WERI-Rb-1 (cell line): ENCODE data around the gene CCDC70.

Source experiments
- DNase-seq: peaks from one replicate; pipeline ENCODE4 v3.0.0-alpha.2; 2020
- H3K27ac ChIP-seq: fragments of 250-450 bp; sonication (Bioruptor Pico); 2 replicates; pipeline ENCODE4 v1.5.1; 2020; ENCODE audit warnings: mild to moderate bottlenecking, moderate library complexity
- H3K27me3 ChIP-seq: fragments of 250-450 bp; sonication (Bioruptor Pico); 2 replicates; pipeline ENCODE4 v1.5.1; 2021; ENCODE audit warnings: mild to moderate bottlenecking, low read depth, moderate library complexity; ENCODE audit not compliant: insufficient read depth, severe bottlenecking
- H3K36me3 ChIP-seq: fragments of 250-450 bp; sonication (Bioruptor Pico); 2 replicates; pipeline ENCODE4 v1.5.1; 2020; ENCODE audit warnings: mild to moderate bottlenecking, moderate library complexity
- H3K4me3 ChIP-seq: 2 replicates; pipeline ENCODE4 v1.5.1; 2011; ENCODE audit warnings: low read depth, mild to moderate bottlenecking, control low read depth, low read length
- H3K9me3 ChIP-seq: fragments of 250-450 bp; sonication (Bioruptor Pico); 2 replicates; pipeline ENCODE4 v1.5.1; 2021; ENCODE audit warnings: mild to moderate bottlenecking, moderate library complexity; ENCODE audit not compliant: severe bottlenecking
- TF ChIP-seq, protein P1 (sequence below): IDR thresholded peaks from 2 replicates; pipeline ENCODE4 v1.5.1; 2011; ENCODE audit warnings: low read depth, mild to moderate bottlenecking, control low read depth, inconsistent platforms, low read length

The CCDC70 gene

GRCh38 chr13:51861723-51862300, at the start of gene CCDC70:
TSS of gene CCDC70 (plus strand) at chr13:51861969. CDS start at chr13:51865412, 3,443 bp downstream.
- DNase-seq, result no peak
- H3K27ac ChIP-seq, result no peak within 1 kb of the TSS
- no peak within 1 kb of the TSS for H3K4me3 ChIP-seq
- H3K9me3 ChIP-seq, result no peaks in the 10 kb centered on the region
- H3K36me3 ChIP-seq, result no peaks in the 10 kb centered on the region
- H3K27me3 ChIP-seq, result no peaks in the 10 kb centered on the region
- TF ChIP-seq, protein P1, sequence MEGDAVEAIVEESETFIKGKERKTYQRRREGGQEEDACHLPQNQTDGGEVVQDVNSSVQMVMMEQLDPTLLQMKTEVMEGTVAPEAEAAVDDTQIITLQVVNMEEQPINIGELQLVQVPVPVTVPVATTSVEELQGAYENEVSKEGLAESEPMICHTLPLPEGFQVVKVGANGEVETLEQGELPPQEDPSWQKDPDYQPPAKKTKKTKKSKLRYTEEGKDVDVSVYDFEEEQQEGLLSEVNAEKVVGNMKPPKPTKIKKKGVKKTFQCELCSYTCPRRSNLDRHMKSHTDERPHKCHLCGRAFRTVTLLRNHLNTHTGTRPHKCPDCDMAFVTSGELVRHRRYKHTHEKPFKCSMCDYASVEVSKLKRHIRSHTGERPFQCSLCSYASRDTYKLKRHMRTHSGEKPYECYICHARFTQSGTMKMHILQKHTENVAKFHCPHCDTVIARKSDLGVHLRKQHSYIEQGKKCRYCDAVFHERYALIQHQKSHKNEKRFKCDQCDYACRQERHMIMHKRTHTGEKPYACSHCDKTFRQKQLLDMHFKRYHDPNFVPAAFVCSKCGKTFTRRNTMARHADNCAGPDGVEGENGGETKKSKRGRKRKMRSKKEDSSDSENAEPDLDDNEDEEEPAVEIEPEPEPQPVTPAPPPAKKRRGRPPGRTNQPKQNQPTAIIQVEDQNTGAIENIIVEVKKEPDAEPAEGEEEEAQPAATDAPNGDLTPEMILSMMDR, result no peak

- Histone ChIP-seq H3K27me3 (no peaks in the 10 kb centered on the region), H3K27ac (no peak overlapping the region), H3K9me3 (no peaks in the 10 kb centered on the region), H3K4me3 (no peak overlapping the region), H3K36me3 (no peaks in the 10 kb centered on the region)
- DNase-seq, result no peak
- TF ChIP-seq, protein P1, result no peak
These were observed 47.7 kb upstream of the CCDC70 start for GRCh38 chr13:51814071-51814470.

GRCh38 chr13:51814825-51815650, 46.7 kb upstream of the CCDC70 start:
- Histone ChIP-seq H3K9me3 (no peaks in the 10 kb centered on the region), H3K36me3 (no peaks in the 10 kb centered on the region), H3K4me3 (no peak overlapping the region), H3K27ac (no peak overlapping the region), H3K27me3 (no peaks in the 10 kb centered on the region)
- TF ChIP-seq, protein P1, result peak; percentile 69
- DNase-seq, result peak; percentile 47

DNA sequence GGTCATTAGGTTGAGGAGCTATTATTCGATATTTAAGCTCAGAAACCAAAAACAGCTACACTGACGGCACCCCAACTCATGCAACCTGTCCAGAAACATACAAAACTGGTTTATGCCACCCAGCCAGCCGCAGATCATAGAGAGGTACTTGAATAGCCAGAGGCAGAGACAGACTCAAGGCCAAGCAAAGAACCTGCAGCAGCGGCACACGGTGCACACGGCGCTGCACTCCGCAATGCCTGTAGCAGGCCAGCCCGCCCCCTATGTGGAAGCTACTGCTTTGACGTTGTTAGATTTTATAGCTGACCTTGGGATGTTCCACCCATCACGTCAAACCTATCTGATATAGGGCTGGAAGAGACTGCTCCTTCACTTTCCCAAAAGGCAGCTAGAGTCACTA, 45.9 kb upstream of the CCDC70 start:
- no peaks in the 10 kb centered on the region for H3K9me3 ChIP-seq
- no peak overlapping the region for H3K27ac ChIP-seq
- no peak overlapping the region for H3K4me3 ChIP-seq
- TF ChIP-seq, protein P1, result no peak
- DNase-seq, result no peak
- H3K36me3 ChIP-seq, result no peaks in the 10 kb centered on the region
- no peaks in the 10 kb centered on the region for H3K27me3 ChIP-seq

DNA sequence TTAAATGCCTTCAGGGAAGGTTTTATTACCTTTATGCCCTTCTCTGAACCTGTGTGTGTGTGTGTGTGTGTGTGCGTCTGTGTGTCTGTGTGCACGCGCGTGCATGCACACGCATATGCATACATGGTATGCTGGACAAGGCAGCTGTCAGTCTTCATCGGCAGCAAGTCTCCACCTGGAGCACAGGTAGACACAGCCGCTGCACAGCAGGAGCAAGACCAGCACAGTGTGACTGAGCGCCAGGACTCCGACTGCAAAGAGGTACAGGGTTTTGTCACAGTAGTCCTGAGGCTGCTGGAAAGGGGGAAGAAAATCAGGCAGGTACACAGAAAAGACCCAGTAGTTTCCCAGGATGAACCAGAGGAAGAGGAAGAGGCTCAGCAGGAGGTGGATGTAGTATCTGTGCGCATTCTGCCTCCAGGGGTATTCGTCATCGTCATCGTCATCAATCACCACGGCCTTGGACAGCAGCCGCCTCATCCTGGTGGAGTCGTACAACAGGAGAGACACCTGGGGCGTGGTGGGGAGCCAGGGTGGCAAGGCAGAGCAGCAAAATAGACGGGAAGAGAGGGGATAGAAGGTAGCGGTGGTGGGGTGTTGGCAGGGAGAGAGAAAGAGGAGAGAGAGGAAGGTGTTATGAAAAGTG, 45.0 kb upstream of the CCDC70 start:
- DNase-seq, result no peak
- no peaks in the 10 kb centered on the region for H3K27me3 ChIP-seq
- H3K36me3 ChIP-seq, result no peaks in the 10 kb centered on the region
- H3K27ac ChIP-seq, result no peak overlapping the region
- no peaks in the 10 kb centered on the region for H3K9me3 ChIP-seq
- TF ChIP-seq, protein P1, result no peak
- H3K4me3 ChIP-seq, result no peak overlapping the region
